MG63 (cell line): ENCODE data around the gene PIGT. TPM values are rescaled to one million over a fixed set of nuclear protein-coding genes. Genes with fewer than 3 reads are reported as not detected.

ENCODE experiments used
- DNase-seq: peaks from one replicate; pipeline ENCODE4 v3.0.0-alpha.2; 2020
- H3K27me3 ChIP-seq: fragments of 250-450 bp; sonication (Bioruptor Pico); 2 replicates; pipeline ENCODE4 v1.5.1; 2020; ENCODE audit warnings: mild to moderate bottlenecking, moderate library complexity
- H3K36me3 ChIP-seq: fragments of 250-450 bp; sonication (Bioruptor Pico); 2 replicates; pipeline ENCODE4 v1.5.1; 2020; ENCODE audit warnings: mild to moderate bottlenecking, moderate library complexity
- H3K4me3 ChIP-seq: fragments of 250-450 bp; sonication (Bioruptor Pico); 2 replicates; pipeline ENCODE4 v1.5.1; 2020; ENCODE audit warnings: mild to moderate bottlenecking, moderate library complexity
- H3K9me3 ChIP-seq: fragments of 250-450 bp; sonication (Bioruptor Pico); 2 replicates; pipeline ENCODE4 v1.5.1; 2020; ENCODE audit warnings: mild to moderate bottlenecking, moderate library complexity
- total RNA-seq: library from RNA; depleted of rRNA; stranded (reverse); fragments of >200 nt; shearing (Covaris generic); gene quantifications from 2 replicates; pipeline ENCODE4 v1.2.3, GENCODE V29; 2014; ENCODE audit warnings: low replicate concordance

PIGT gene
- total RNA-seq, 1 experiment from 2014 or later: 66.5 TPM

GRCh38 chr20:45440891-45441685 is 25.1 kb downstream of the PIGT start:
- no peak overlapping the region for H3K4me3 ChIP-seq
- no peaks in the 10 kb centered on the region for H3K27me3 ChIP-seq
- no peaks in the 10 kb centered on the region for H3K36me3 ChIP-seq
- H3K9me3 ChIP-seq: no peaks in the 10 kb centered on the region
- DNase-seq: no peak

- H3K36me3 ChIP-seq: no peaks in the 10 kb centered on the region
- DNase-seq: no peak
- no peaks in the 10 kb centered on the region for H3K9me3 ChIP-seq
- no peak overlapping the region for H3K4me3 ChIP-seq
- no peaks in the 10 kb centered on the region for H3K27me3 ChIP-seq
Measured at GRCh38 chr20:45441746-45442145, 25.8 kb downstream of the PIGT start.

- H3K27me3 ChIP-seq: no peaks in the 10 kb centered on the region
- no peaks in the 10 kb centered on the region for H3K36me3 ChIP-seq
- H3K4me3 ChIP-seq: no peak overlapping the region
- no peak for DNase-seq
- H3K9me3 ChIP-seq: no peaks in the 10 kb centered on the region
Measured at GRCh38 chr20:45444050-45444449, 28.1 kb downstream of the PIGT start.

- no peak overlapping the region for H3K4me3 ChIP-seq
- no peaks in the 10 kb centered on the region for H3K36me3 ChIP-seq
- H3K27me3 ChIP-seq: no peaks in the 10 kb centered on the region
- no peaks in the 10 kb centered on the region for H3K9me3 ChIP-seq
- peak; percentile 43 for DNase-seq
Measured at GRCh38 chr20:45445805-45446562, 30.0 kb downstream of the PIGT start.

GRCh38 chr20:45448270-45448669 is 32.3 kb downstream of the PIGT start:
- Histone ChIP-seq H3K9me3 (no peaks in the 10 kb centered on the region), H3K4me3 (no peak overlapping the region)

GRCh38 chr20:45449528-45449927 is 33.6 kb downstream of the PIGT start:
- no peak for DNase-seq

More at GRCh38 chr20:45448270-45448669, 32.3 kb downstream of the PIGT start:
- Histone ChIP-seq H3K36me3 (no peaks in the 10 kb centered on the region), H3K27me3 (no peaks in the 10 kb centered on the region)
- DNase-seq: no peak

GRCh38 chr20:45450097-45450818 is 34.3 kb downstream of the PIGT start:
- Histone ChIP-seq H3K4me3 (no peak overlapping the region), H3K27me3 (no peaks in the 10 kb centered on the region), H3K9me3 (no peaks in the 10 kb centered on the region), H3K36me3 (no peaks in the 10 kb centered on the region)
- DNase-seq: no peak

More at GRCh38 chr20:45449528-45449927, 33.6 kb downstream of the PIGT start:
- Histone ChIP-seq H3K36me3 (no peaks in the 10 kb centered on the region), H3K4me3 (no peak overlapping the region), H3K27me3 (no peaks in the 10 kb centered on the region), H3K9me3 (no peaks in the 10 kb centered on the region)

- H3K36me3 ChIP-seq: no peaks in the 10 kb centered on the region
Measured at GRCh38 chr20:45452238-45452637, 36.3 kb downstream of the PIGT start.

GRCh38 chr20:45452772-45453691 is 37.1 kb downstream of the PIGT start:
- Histone ChIP-seq H3K9me3 (no peaks in the 10 kb centered on the region), H3K4me3 (no peak overlapping the region), H3K27me3 (no peaks in the 10 kb centered on the region), H3K36me3 (no peaks in the 10 kb centered on the region)
- DNase-seq: no peak

More at GRCh38 chr20:45452238-45452637, 36.3 kb downstream of the PIGT start:
- no peak for DNase-seq
- H3K9me3 ChIP-seq: no peaks in the 10 kb centered on the region
- no peak overlapping the region for H3K4me3 ChIP-seq
- no peaks in the 10 kb centered on the region for H3K27me3 ChIP-seq

GRCh38 chr20:45456632-45457031 is 40.7 kb downstream of the PIGT start:
- no peak overlapping the region for H3K4me3 ChIP-seq
- H3K27me3 ChIP-seq: peaks cover 6% of the 10 kb centered on the region
- DNase-seq: no peak
- no peaks in the 10 kb centered on the region for H3K36me3 ChIP-seq
- H3K9me3 ChIP-seq: no peaks in the 10 kb centered on the region

GRCh38 chr20:45459606-45460005 is 43.7 kb downstream of the PIGT start:
- no peaks in the 10 kb centered on the region for H3K9me3 ChIP-seq
- peaks cover 29% of the 10 kb centered on the region for H3K27me3 ChIP-seq
- no peak for DNase-seq
- H3K36me3 ChIP-seq: no peaks in the 10 kb centered on the region
- H3K4me3 ChIP-seq: no peak overlapping the region

GRCh38 chr20:45461225-45461624 is 45.3 kb downstream of the PIGT start:
- Histone ChIP-seq H3K36me3 (no peaks in the 10 kb centered on the region), H3K4me3 (no peak overlapping the region), H3K27me3 (peaks cover 37% of the 10 kb centered on the region), H3K9me3 (no peaks in the 10 kb centered on the region)
- DNase-seq: no peak

- Histone ChIP-seq H3K4me3 (no peak overlapping the region), H3K36me3 (no peaks in the 10 kb centered on the region), H3K27me3 (peaks cover 40% of the 10 kb centered on the region), H3K9me3 (no peaks in the 10 kb centered on the region)
- no peak for DNase-seq
Measured at GRCh38 chr20:45462711-45463509, 47.0 kb downstream of the PIGT start.

- H3K9me3 ChIP-seq: no peaks in the 10 kb centered on the region
- DNase-seq: no peak
- H3K27me3 ChIP-seq: peaks cover 40% of the 10 kb centered on the region
- H3K36me3 ChIP-seq: no peaks in the 10 kb centered on the region
- H3K4me3 ChIP-seq: no peak overlapping the region
Measured at GRCh38 chr20:45463709-45464108, 47.8 kb downstream of the PIGT start.

- H3K4me3 ChIP-seq: no peak overlapping the region
- peaks cover 39% of the 10 kb centered on the region for H3K27me3 ChIP-seq
- no peaks in the 10 kb centered on the region for H3K9me3 ChIP-seq
- no peaks in the 10 kb centered on the region for H3K36me3 ChIP-seq
- no peak for DNase-seq
Measured at GRCh38 chr20:45465491-45466266, 49.7 kb downstream of the PIGT start.
